Measurements from ENCODE around the gene CFAP74. TPM values are rescaled to one million over a fixed set of nuclear protein-coding genes. Genes with fewer than 3 reads are reported as not detected.

CFAP74 gene
- total RNA-seq, 1 experiment from 2014 or later: not detected

DNA sequence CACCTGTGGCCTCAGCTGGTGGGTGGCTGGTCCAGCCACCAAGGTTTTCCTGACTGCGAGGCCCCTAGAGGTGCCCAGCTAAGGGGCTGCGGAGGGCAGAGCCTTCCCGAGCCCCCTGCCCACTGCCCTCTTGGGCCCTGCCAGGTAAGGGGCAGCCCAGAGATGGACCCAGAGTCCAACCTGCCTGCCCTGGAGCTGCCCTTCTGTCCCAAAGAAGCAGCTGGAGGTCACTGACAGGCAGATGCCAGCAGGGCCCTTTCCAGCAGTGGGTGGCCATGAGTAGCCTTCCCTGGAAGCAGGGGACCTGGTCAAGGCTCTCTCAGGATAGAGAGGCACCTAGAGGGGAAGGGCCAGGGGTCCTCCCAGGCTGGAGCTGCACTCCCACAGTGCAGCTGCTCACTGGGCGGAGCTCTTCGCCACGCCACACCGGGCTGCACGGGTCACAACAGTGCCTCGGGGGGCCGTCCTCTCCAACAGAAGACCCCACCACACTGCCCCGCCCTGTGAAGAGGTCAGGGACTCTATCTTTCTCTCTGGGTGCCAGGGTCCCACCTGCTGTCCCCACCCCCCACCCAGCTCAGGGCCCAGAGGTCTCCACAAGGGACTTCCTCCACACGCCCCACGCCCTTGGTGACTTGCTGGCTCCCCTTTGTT is 101.8 kb downstream of the CFAP74 start:
- Mint-ChIP-seq H3K36me3 (ENCODE audit: insufficient read depth, unreplicated experiment) (peaks cover 6% of the 10 kb centered on the region), H3K4me3 (ENCODE audit: unreplicated experiment) (no peak overlapping the region), H3K9me3 (ENCODE audit: unreplicated experiment) (no peaks in the 10 kb centered on the region), H3K27me3 (ENCODE audit: insufficient read depth, unreplicated experiment) (no peaks in the 10 kb centered on the region), H3K27ac (ENCODE audit: unreplicated experiment) (no peak overlapping the region), H3K4me1 (ENCODE audit: low read depth, unreplicated experiment) (peaks cover 7% of the 10 kb centered on the region)
- peaks cover 7% of the 10 kb centered on the region; the same call in 1 of the 2 replicates for H3K4me1 ChIP-seq
- H3K36me3 ChIP-seq (ENCODE audit: control insufficient read depth, insufficient read depth, low read length): no peaks in the 10 kb centered on the region
- no peak overlapping the region for H3K4me3 ChIP-seq (ENCODE audit: low read depth, low read length)
- ChIA-PET CTCF (interaction anchor here (0.6 to 1.0 kb wide), 5 partner anchors 43 to 623 kb away, joined by 3 to 4 read pairs (median 3); no protein-coding TSS in a partner anchor), POLR2A (interaction anchor here (0.6 kb wide), 1 partner anchor 10 kb away, joined by 11 read pairs; no protein-coding TSS in a partner anchor)
- no peak for DNase-seq
- H3K9me3 ChIP-seq: no peaks in the 10 kb centered on the region
- intact Hi-C loops (cut with micrococcal nuclease; ENCODE audit: unreplicated experiment): no loop called here
- H3K27me3 ChIP-seq (replicated peaks; ENCODE audit: control insufficient read depth, insufficient read depth, low read length): no peaks in the 10 kb centered on the region
- TF ChIP-seq CTCF (IDR thresholded peaks at IDR 0.05; ENCODE audit: insufficient read depth in 1 of 2, low read depth in 1 of 2, low read length in 1 of 2, severe bottlenecking in 1 of 2, unreplicated experiment in 1 of 2): no peak
- no TSS peak for BruUV-seq (replicated peaks)

DNA sequence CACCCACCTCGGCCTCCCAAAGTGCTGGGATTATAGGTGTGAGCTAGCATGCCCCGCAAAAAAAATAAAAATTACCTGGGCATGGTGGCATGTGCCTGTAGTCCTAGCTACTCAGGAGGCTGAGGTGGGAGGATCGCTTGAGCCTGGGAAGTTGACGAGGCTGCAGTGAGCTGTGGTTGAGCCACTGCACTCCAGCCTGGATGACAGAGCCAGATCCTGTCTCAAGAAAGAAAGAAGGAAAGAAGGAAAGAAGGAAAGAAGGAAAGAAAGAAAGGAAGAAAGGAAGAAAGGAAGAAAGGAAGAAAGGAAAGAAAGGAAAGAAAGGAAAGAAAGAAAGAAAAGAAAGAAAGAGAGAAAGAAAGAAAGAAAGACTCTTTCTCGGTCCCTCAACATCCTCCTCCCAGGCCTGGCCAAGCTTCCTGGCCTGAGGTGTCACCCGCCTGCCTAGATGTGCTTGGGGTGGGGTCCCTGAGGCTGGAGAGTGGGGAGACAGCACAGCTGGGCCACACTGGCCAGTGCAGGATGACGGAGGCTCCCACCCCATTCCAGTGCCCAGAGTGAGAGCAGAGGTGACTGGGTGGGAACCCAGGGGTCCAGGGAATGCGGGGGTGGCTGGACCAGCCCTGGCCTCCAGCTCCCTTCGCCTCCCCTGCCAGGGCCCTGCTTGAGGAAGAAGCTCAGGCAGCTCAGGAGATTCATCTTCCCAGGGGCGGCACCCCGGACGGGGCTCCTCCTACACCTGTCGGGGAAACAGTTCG is 102.5 kb downstream of the CFAP74 start:
- Mint-ChIP-seq H3K27me3 (ENCODE audit: insufficient read depth, unreplicated experiment) (no peaks in the 10 kb centered on the region), H3K4me1 (ENCODE audit: low read depth, unreplicated experiment) (peaks cover 1% of the 10 kb centered on the region), H3K9me3 (ENCODE audit: unreplicated experiment) (no peaks in the 10 kb centered on the region), H3K27ac (ENCODE audit: unreplicated experiment) (no peak overlapping the region), H3K36me3 (ENCODE audit: insufficient read depth, unreplicated experiment) (peaks cover 6% of the 10 kb centered on the region), H3K4me3 (ENCODE audit: unreplicated experiment) (no peak overlapping the region)
- BruUV-seq (replicated peaks): no TSS peak
- TF ChIP-seq CTCF (IDR thresholded peaks at IDR 0.05; ENCODE audit: insufficient read depth in 1 of 2, low read depth in 1 of 2, low read length in 1 of 2, severe bottlenecking in 1 of 2, unreplicated experiment in 1 of 2): no peak
- Histone ChIP-seq H3K4me1 (peaks cover 11% of the 10 kb centered on the region; the same call in 1 of the 2 replicates), H3K27me3 (replicated peaks; ENCODE audit: control insufficient read depth, insufficient read depth, low read length) (no peaks in the 10 kb centered on the region), H3K4me3 (ENCODE audit: low read depth, low read length) (no peak overlapping the region), H3K9me3 (no peaks in the 10 kb centered on the region), H3K36me3 (ENCODE audit: control insufficient read depth, insufficient read depth, low read length) (no peaks in the 10 kb centered on the region)
- ChIA-PET CTCF (interaction anchor here (0.6 to 1.0 kb wide), 4 partner anchors 42 to 309 kb away, joined by 3 to 4 read pairs (median 3); no protein-coding TSS in a partner anchor), POLR2A (interaction anchor here (0.6 kb wide), 1 partner anchor 10 kb away, joined by 11 read pairs; no protein-coding TSS in a partner anchor)
- intact Hi-C loops (cut with micrococcal nuclease; ENCODE audit: unreplicated experiment): no loop called here
- DNase-seq: no peak

- POLR2A ChIA-PET: no interaction called here
- intact Hi-C loops (cut with micrococcal nuclease; ENCODE audit: unreplicated experiment): no loop called here
- CTCF ChIA-PET: interaction anchor here (1.3 kb wide), 1 partner anchor 9 kb away, joined by 7 read pairs; no protein-coding TSS in a partner anchor
These were observed 103.6 kb downstream of the CFAP74 start for GRCh38 chr1:1899967-1900327.

More at GRCh38 chr1:1899967-1900327, 103.6 kb downstream of the CFAP74 start:
- Histone ChIP-seq H3K27me3 (replicated peaks; ENCODE audit: control insufficient read depth, insufficient read depth, low read length) (no peaks in the 10 kb centered on the region), H3K9me3 (no peaks in the 10 kb centered on the region), H3K36me3 (ENCODE audit: control insufficient read depth, insufficient read depth, low read length) (no peaks in the 10 kb centered on the region), H3K4me1 (peaks cover 21% of the 10 kb centered on the region), H3K4me3 (ENCODE audit: low read depth, low read length) (no peak overlapping the region)
- no peak overlapping the region for H3K4me3 Mint-ChIP-seq (ENCODE audit: unreplicated experiment)
- H3K9me3 Mint-ChIP-seq (ENCODE audit: unreplicated experiment): no peaks in the 10 kb centered on the region
- no TSS peak for BruUV-seq (replicated peaks)
- no peak for DNase-seq
- no peak overlapping the region for H3K27ac Mint-ChIP-seq (ENCODE audit: unreplicated experiment)
- no peaks in the 10 kb centered on the region for H3K4me1 Mint-ChIP-seq (ENCODE audit: low read depth, unreplicated experiment)
- TF ChIP-seq CTCF (IDR thresholded peaks at IDR 0.05; ENCODE audit: insufficient read depth in 1 of 2, low read depth in 1 of 2, low read length in 1 of 2, severe bottlenecking in 1 of 2, unreplicated experiment in 1 of 2): no peak
- peaks cover 7% of the 10 kb centered on the region for H3K36me3 Mint-ChIP-seq (ENCODE audit: insufficient read depth, unreplicated experiment)
- no peaks in the 10 kb centered on the region for H3K27me3 Mint-ChIP-seq (ENCODE audit: insufficient read depth, unreplicated experiment)

All from Caco-2 (cell line).